ENCODE measurements around the gene ADRA2B.

- TF ChIP-seq POLR2A (IDR thresholded peaks at IDR 0.05; ENCODE audit: extremely low read depth, insufficient read length), result no peak
- TF ChIP-seq CTCF (IDR thresholded peaks at IDR 0.05; ENCODE audit: low read depth, low read length), result no peak
Observed at GRCh38 chr2:96107708-96108065, 8.7 kb downstream of the ADRA2B start.
